HG03469 (cell line): ENCODE results near the gene NTN1.

ENCODE experiments used
- ATAC-seq: cut with Tn5 transposase; IDR thresholded peaks from one replicate; pipeline ENCODE4 v1.9.1; 2021; ENCODE audit warnings: mild to moderate bottlenecking, moderate library complexity, moderate number of reproducible peaks; ENCODE audit not compliant: unreplicated experiment

NTN1 gene

DNA sequence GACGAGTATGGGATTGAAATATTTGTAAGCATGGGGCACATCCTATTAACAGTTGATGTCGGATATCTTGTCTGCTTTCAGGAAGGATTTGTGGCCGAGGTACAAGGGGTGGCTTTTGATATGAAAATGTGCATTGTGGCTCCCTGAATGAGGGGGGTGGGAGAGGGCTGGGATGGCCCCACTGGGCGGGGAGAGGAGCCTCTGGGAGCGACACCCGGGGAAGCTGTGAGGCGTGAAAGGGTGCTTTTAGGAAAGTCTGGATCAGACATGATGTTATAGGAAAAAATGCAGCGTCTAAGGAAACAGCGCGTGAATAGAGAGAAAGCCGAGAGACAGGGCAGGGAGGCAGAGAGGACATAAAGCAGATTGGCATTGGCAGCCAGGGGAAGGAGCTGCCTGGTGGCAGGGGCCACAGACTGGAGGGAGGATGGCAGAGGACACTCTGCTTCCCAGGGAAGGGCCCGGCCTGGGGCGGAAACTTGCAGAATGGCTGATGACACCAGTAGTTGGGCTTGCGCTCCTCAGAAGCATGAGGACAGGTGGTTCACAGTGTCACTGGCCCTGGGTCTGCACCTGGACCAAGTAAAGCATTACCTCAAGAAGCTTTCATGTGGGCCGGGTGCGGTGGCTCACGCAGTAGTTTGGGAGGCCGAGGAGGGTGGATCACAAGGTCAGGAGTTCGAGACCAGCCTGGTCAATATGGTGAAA lies 95.7 kb downstream of the NTN1 start:
- ATAC-seq: no peak

DNA sequence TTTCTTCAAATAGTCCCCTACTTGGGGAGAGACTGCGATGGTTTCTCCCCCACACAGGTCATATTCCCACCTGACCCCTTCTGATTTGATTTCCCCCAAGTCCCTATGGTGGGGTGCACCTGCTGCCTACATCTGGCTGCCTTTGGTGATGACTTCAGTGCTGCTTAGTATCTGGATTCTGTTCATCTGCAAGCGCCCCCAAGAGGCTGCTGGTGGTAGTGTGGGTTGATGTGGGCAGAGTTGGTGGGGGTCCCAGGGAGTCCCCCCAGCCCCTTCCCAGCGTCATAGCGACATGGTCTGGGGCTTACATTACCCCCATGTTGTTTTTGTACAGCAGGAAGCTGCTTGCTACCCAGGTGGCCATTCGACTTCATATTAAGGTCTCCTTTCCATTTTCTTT lies 99.2 kb downstream of the NTN1 start:
- ATAC-seq: no peak

DNA sequence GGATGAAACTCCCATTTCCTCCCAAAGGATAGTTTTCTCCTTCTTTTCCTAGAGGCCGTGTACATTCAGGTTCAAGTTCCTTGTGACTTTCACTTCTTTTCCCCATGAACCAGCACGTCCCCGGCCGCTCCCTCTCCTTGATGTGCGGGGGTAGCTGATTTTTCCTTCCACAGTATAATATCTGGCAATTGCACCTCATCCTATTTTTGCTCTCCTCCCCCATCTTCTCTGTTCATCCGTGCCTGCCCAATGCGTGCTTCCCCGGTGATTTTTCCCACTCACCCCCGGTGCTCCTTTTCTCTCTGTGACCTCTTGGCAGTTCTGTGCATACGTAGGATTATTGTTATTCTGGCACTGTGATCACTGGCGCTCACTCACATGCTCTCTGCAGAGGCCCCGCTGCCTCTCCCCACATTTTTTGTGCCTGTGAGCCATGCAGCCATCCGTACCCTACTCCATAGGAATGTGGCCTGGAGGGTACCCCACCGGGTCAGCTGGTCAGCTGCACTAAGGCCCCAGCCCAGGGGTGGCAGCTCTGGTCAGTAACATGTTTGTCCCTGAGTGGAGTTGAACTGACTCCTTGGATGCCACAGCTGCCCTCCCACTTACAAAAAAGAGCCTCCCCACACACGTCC lies 100.0 kb downstream of the NTN1 start:
- ATAC-seq: no peak

- ATAC-seq: no peak
These were observed 102.6 kb downstream of the NTN1 start for GRCh38 chr17:9123594-9124553.

DNA sequence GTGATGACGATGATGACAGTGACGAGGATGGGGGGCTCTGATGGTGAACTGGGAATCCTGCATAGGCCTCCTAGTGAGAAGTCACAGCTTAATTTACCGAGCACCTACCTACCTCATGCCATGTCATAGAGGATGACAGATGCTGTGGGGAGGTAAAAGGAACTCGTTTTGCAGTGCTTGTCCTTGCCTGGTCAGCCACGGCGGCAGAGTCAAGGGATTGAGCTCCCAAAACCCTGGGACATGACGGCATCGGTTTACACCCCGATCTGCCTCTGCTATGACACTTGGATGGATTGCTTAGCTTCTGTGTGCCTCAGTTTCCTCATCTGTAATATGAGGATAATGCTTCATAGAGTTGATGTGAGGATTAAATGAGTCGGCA lies 103.2 kb downstream of the NTN1 start:
- no peak for ATAC-seq

- ATAC-seq: no peak
These were observed 104.4 kb downstream of the NTN1 start for GRCh38 chr17:9125722-9126121.

DNA sequence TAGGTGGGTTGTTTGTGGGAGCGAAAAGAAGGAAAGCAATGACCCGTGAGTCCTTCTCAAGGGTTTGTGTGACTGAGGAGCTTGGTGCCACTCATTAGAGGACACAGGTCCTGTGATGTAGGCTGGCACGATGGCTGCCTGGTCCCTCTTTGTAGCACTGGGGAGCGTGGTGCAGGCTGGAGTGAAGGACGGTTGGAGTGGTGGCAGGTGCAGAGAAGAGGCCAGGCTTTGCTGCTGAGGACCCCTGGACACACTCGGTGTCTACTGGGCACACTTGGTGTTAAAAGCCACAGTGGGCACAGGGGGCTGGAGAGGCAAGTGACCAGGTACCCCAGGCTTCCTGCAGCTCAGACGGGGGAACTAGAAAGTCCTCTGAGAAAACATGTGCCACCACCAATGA lies 106.0 kb downstream of the NTN1 start:
- ATAC-seq: no peak

- ATAC-seq: no peak
These were observed 110.1 kb downstream of the NTN1 start for GRCh38 chr17:9131371-9131770.

GRCh38 chr17:9132291-9132690 lies 111.0 kb downstream of the NTN1 start:
- no peak for ATAC-seq

GRCh38 chr17:9132944-9133610 lies 111.8 kb downstream of the NTN1 start:
- no peak for ATAC-seq

DNA sequence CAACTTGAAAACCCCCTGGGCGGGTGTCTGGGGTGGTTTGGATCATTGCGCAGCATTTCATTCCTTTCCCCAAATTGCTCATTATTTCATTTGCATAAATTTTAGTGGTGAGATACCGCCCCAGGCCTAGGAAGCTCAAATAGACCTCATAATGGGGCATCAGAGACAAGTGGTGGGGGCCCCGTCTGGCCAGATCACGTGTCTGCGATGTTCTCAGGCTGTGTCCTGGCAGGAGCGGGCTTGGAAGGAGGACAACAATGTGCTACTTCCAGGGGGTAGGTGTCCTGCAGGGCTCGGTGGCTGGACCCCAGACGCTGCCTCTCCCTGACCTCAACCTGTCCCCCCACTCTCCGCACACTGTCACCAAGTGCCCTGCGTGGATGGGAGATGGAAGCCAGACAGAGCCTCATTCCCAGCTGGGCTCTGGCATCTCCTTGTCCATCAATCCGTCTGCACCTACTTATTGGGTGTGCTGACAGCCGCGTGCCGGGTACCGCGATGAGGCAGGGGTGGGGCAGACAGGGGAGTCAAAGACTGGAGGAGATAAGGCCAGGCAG lies 116.9 kb downstream of the NTN1 start:
- no peak for ATAC-seq

DNA sequence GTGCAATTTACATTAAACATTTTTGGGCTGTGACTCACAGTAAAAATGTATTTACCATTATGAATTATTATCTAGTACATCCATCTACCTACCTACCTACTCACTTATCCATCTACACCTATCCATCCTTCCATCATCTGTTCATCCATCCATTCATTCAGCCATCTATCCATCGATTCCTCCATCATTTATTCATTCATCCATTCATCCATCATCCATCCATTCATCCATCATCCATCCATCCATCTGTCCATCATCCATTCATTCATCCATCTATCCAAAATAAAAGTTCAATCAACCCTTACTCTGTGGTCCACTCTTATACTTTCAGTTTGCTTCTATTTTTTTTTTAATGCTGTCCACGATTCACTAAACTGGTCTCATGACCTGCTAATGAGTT lies 118.4 kb downstream of the NTN1 start:
- no peak for ATAC-seq

DNA sequence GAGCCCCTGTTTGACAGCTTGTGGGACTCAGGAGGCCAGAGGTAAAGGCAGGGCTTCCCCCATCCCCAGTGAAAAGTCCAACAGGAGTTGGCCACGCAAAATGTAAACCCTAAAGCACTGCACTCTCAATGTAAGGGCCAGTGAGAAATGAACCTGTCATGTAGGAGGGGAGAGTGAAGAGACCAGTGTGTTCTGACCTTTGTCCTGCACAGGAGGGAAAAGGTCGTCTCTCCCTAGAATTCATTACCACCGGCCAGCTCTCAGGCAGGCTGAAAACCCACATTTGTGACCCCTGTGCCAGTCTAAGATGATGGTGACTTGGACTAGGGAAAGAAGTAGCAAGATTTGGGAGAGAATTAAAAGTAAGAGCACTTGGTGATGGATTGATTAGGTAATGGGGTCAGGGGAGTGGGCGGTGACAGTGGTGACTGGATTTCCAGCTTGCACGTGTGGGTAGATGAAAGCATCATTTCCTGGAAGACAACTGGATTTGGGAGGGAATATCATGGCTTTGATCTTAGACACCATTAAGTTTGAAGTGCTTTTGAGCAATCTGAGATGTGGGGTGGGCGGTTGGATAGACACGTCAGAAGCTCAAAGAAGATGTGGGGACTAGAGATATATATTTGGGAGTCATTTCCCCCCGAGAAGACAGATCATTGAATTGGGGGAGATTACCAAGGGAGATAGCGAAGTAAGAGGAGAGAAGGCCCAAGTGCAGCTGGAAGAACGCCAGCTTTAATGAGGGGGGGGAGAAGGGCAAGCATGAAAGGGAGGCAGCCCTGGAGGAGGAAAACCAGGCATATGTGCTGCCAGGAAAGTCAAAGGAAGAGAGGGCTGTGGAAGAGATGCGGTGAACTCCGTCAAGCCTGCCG lies 119.5 kb downstream of the NTN1 start:
- no peak for ATAC-seq

GRCh38 chr17:9141425-9141753 lies 120.1 kb downstream of the NTN1 start:
- ATAC-seq: no peak

DNA sequence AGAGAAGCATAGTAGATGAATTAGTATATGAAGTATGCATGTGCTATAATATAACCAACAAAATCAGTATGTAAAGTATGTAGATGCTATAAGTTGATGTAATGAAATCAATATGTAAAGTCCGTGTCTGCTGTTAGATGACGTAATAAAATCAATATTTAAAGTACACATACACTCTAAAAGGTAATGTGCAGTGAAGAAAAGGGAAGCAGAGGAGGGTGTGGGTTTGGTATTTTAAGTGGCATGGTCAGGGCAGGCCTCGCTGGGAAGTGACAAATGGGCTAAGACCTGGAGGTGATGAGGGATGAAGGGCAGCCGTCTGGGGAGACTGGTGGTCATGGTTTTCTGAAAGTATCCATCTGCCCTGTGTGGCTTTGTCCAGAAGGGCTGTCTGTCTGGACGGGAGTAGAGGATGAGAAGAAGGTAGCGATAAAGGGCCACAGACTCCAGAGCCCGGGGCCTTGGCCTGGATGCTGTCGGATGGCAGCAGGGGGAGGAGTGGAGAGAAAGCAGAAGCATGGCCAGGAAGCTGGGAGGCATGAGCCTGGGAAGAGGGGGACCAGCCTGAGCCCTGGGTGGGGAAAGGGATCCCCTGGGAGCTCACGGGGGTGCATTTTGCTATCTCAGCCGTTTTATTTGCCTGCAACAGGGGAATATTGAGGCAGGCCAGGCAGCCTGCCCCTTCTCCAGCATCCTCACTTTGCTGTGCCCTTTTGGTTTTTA lies 121.6 kb downstream of the NTN1 start:
- ATAC-seq: no peak

GRCh38 chr17:9144502-9145249 lies 123.4 kb downstream of the NTN1 start:
- ATAC-seq: no peak

DNA sequence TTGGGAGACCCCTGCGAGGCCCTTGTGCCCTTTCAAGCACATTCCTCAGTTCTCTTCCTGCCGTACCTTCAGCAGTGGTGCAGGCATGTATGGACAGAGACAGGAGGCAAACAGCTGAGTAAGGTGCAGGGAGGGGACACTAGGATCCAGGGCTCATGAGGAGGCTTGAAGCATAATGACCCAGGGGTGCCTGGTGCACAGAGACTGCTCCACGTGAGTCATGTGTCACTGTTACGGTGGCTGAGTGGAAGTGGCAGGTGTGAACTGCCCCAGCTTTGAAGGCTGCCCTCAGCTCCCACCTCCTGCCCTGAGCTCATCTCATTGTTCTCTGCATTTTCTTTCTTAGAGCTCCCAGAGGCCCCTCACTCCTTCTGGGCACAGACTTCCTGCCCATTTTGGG lies 124.8 kb downstream of the NTN1 start:
- no peak for ATAC-seq

DNA sequence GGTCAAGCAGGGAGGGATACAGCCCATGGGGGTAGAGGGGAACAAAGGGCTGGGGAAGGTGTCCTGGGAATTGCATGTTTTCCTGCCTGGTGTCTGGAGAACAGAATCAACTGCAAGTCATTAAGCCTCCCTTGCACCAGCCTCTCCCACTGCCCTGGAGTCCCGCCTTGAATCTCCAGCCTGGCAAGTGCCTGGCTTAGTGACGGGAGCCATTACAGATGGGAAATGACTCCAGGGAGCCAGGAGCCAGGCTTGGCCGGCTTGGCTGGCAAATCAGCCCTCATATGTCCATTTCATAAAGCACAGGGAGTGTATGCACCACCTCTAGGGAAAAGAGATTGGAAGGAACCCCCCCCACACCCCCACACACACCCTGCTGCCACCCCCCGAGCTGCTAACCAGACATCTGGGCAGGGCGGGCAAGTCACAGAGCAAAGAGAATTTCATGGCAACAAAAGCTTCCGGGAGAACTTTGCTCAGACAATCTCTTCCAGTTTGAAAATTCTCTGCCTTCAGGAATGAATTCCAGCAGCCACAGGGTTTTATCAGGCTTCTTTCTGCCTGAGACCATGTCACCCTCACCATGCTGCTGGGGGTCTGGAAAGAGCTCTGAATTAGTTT lies 127.7 kb downstream of the NTN1 start:
- no peak for ATAC-seq
